Measurements from ENCODE around the gene DNMT3L. TPM values are rescaled to one million over a fixed set of nuclear protein-coding genes. Genes with fewer than 3 reads are reported as not detected.
"Not testable (repeated sequence)": the region's sequence is repeated elsewhere in the genome, so short reads cannot be mapped to it uniquely, and the experiment has no call there.

Gene DNMT3L
- total and polyA plus RNA-seq, 11 donors, result not detected

DNA sequence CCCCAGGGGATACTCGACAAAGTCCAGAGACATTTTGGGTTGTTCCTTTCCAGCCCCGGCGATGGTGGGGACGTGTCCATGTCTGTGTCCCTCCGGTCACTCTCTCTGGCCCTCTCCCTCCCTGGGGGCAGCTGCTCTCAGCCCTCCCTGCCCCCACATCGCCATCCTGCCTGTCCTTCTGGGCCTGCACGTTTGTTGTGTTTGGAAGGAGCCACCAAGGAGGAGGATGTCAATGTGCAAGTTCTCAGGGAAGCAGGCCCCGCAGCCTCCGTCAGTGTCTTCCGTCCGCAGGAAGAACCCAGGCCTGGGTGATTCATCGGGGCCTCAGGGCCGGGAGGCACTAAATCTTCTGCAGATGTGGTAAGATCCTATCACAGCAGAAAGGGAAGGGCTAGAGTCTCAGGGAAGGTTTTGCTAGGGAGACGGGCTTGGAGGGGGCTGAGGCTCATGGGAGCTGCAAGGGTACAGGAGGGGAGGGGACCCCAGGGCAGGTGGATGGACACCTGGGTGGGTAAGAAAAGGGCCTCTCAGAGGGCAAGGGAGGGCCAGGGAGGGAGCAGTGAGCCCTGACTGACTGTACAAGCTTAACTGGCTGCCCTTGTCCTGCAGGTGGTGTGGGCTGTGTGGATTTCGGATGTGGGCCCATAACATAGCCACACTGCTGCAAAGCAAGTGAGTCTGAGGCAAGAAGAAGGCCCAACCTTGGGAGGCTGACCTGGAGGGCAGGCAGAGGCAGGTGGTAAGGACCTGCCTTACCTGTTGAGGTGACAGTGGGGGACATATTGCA is 53.6 kb downstream of the DNMT3L start:
- intact Hi-C loops (cut with DNase I); H3K9me3 ChIP-seq; H3K4me1 ChIP-seq; H3K27me3 ChIP-seq; H3K36me3 ChIP-seq; H3K4me3 ChIP-seq: not testable (repeated sequence)
- peak overlapping the region in 2 of 12 donors; percentile 34 to 37 for H3K27ac ChIP-seq
- ATAC-seq (peak; percentile 73 to 88 (median 82)), DNase-seq (peak; percentile 17 to 66 (median 34))
- WGBS, 4 donors, result 39 to 56% (median 50%) methylated on average over 1 to 8 of the region's 15 CpGs; no CpG with 5 or more reads in 1 of the 4 donors

DNA sequence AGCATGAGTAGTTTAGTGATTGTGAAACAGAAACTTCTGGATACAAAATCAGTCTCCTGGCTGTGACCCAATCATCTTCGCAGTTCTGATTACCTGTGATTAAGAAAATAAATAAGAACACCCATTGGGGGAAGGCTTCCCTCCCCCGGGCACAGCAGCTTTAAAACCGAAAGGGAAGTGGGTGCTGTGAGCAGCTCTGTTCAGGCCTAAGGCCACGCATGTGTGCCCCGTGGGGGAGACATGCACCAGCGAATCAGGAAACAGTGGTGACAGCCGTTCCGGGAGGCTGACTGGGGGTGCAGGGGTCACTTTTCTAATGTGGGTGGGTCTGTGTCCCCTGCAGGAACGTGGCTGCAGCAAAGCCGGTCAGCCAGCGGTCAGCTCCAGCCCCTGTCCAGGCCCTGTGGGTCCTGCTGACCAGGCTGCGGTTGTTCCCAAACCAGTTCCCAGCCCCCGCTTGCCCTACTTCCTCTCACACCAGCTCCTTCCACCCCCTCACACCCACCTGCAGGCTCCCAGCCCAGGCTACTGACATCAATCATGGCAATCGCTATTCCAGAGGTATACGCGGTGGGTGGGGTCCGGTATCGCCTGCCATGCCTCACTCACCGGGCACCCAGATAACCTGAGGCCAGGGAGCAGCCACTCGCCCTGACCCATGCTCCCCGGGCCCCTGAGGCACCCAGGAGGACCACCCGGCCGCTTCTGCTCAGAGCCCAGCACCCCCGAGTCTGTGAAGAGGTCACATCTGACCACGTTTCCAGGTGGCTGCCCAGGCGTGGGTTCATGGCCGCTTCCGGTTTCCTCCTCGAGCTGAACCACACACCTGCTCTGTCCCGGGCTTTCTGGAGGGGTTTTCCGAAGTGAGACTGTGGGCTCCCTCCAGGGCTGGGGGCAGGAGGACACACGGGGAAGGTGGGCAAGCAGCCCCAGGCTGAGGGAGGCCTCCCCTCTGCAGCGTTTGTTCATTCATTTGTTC is 54.7 kb downstream of the DNMT3L start:
- no CpG with 5 or more reads among the region's 33 CpGs for WGBS, 4 donors
- peak in 2 of 4 donors; percentile 22 to 45 for ATAC-seq
- H3K4me3 ChIP-seq; H3K9me3 ChIP-seq; H3K4me1 ChIP-seq; H3K36me3 ChIP-seq; DNase-seq; H3K27me3 ChIP-seq; intact Hi-C loops (cut with DNase I); H3K27ac ChIP-seq: not testable (repeated sequence)

DNA sequence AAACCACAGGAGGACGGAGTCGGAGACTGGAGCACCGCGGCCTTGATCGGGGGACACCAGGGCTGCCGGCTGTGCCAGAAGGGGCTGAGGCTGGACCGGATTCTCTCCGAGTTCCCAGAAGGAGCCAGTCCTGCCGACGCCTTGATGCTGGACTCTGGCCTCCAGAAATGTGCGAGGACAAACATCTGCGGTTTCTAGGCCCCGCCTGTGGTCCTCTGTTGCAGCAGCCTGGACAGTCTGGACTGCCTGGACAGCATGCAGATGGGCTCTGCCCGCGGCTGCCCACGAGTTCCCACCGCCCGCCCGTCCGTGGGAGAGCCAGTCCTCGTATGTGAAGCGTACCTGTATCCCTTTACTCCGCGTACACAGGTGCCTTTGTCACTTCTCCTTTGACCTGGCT is 55.5 kb downstream of the DNMT3L start:
- intact Hi-C loops (cut with DNase I); DNase-seq; H3K27ac ChIP-seq; H3K36me3 ChIP-seq; H3K4me3 ChIP-seq; H3K27me3 ChIP-seq; H3K4me1 ChIP-seq; H3K9me3 ChIP-seq: not testable (repeated sequence)
- WGBS, 4 donors, result no CpG with 5 or more reads among the region's 24 CpGs
- peak in 2 of 4 donors; percentile 44 for ATAC-seq

- H3K4me1 ChIP-seq; H3K36me3 ChIP-seq; H3K4me3 ChIP-seq; intact Hi-C loops (cut with DNase I); H3K27ac ChIP-seq; DNase-seq; H3K27me3 ChIP-seq; H3K9me3 ChIP-seq: not testable (repeated sequence)
- WGBS, 4 donors, result no CpG with 5 or more reads among the region's 30 CpGs
- ATAC-seq, result peak; percentile 57 to 91 (median 79)
These were observed 59.0 kb downstream of the DNMT3L start for GRCh38 chr21:44202590-44203299.

DNA sequence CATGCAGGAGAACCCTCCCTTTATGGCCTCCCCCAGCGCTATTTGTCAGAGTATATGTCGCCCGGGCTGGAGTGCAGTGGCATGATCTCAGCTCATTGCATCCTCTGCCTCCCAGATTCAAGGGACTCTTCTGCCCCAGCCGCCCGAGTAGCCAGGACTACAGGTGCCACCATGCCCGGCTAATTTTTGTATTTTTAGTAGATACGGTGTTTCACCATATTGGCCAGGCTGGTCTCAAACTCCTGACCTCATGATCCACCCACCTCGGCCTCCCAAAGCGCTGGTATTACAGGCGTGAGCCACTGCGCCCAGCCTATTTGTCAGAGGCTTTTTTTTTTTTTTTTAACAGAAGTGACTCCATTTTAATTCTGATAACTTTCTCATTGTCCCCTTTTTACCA is 61.7 kb downstream of the DNMT3L start:
- 94 to 96% (median 95%) methylated on average over 10 to 11 of the region's 11 CpGs for WGBS, 4 donors
- H3K27me3 ChIP-seq; H3K27ac ChIP-seq; H3K9me3 ChIP-seq; intact Hi-C loops (cut with DNase I); H3K4me1 ChIP-seq; ATAC-seq; H3K36me3 ChIP-seq; H3K4me3 ChIP-seq: not testable (repeated sequence)
- DNase-seq, result peak in 1 of 5 donors; percentile 3

GRCh38 chr21:44199448-44199847 is 62.2 kb downstream of the DNMT3L start:
- DNase-seq (peak in 1 of 5 donors; percentile 7), ATAC-seq (no peak)
- TF ChIP-seq POLR2A (IDR thresholded peaks at IDR 0.05), result no peak
- TF ChIP-seq, protein P1, sequence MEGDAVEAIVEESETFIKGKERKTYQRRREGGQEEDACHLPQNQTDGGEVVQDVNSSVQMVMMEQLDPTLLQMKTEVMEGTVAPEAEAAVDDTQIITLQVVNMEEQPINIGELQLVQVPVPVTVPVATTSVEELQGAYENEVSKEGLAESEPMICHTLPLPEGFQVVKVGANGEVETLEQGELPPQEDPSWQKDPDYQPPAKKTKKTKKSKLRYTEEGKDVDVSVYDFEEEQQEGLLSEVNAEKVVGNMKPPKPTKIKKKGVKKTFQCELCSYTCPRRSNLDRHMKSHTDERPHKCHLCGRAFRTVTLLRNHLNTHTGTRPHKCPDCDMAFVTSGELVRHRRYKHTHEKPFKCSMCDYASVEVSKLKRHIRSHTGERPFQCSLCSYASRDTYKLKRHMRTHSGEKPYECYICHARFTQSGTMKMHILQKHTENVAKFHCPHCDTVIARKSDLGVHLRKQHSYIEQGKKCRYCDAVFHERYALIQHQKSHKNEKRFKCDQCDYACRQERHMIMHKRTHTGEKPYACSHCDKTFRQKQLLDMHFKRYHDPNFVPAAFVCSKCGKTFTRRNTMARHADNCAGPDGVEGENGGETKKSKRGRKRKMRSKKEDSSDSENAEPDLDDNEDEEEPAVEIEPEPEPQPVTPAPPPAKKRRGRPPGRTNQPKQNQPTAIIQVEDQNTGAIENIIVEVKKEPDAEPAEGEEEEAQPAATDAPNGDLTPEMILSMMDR (IDR thresholded peaks at IDR 0.05), result no peak
- H3K4me1 ChIP-seq, result peaks cover 0 to 4% (median 0%) of the 10 kb centered on the region in 12 donors
- WGBS, 4 donors, result 83 to 91% (median 87%) methylated on average over 14 to 15 of the region's 15 CpGs
- intact Hi-C loops (cut with DNase I), result no loop called here
- H3K27me3 ChIP-seq, result no peaks in the 10 kb centered on the region
- no peak overlapping the region for H3K4me3 ChIP-seq
- no peak overlapping the region for H3K27ac ChIP-seq
- no peaks in the 10 kb centered on the region for H3K36me3 ChIP-seq
- no peaks in the 10 kb centered on the region for H3K9me3 ChIP-seq

DNA sequence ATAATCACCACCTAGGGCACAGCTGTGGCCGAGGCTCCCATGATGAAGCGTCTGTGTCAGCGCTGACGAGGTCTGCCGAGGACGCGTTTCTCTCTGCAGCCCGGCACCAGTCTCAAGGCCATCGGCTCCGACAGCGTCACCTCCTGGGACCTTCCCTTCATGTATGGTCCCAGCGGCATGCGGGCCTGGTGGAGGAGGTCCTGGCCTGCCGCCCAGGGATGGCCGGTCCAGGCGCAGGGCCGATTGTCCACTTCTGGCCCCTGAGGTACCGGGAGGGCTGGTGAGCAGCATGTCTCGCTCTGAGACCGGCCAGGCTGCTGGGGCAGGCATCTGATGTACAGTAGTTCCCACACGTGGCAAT is 64.6 kb downstream of the DNMT3L start:
- H3K27ac ChIP-seq, result peak overlapping the region in 4 of 12 donors; percentile 29 to 71 (median 34)
- DNase-seq, result peak in 4 of 5 donors; percentile 15 to 75 (median 32)
- H3K4me1 ChIP-seq; intact Hi-C loops (cut with DNase I); H3K36me3 ChIP-seq; H3K9me3 ChIP-seq; H3K27me3 ChIP-seq; H3K4me3 ChIP-seq: not testable (repeated sequence)
- ATAC-seq, result peak; percentile 27 to 69 (median 64)
- 66 to 91% methylated on average over 9 to 21 of the region's 21 CpGs; no CpG with 5 or more reads in 2 of the 4 donors for WGBS, 4 donors
